Measurements from ENCODE around the gene PTGIS. TPM values are rescaled to one million over a fixed set of nuclear protein-coding genes. Genes with fewer than 3 reads are reported as not detected.

Gene PTGIS
- total RNA-seq, 1 experiment from 2014 or later: 20.0 TPM

- Histone ChIP-seq H2BK12ac (ENCODE audit: insufficient read length, low read depth, low read length) (no peak overlapping the region), H3K79me1 (ENCODE audit: insufficient read depth, low read depth, low read length, poor library complexity, severe bottlenecking) (no peaks in the 10 kb centered on the region), H3K14ac (ENCODE audit: insufficient read depth, low read length) (no peak overlapping the region), H3K27ac (ENCODE audit: insufficient read length, low read depth, low read length) (no peak overlapping the region), H4K91ac (ENCODE audit: insufficient read length, low read depth, low read length) (no peak overlapping the region), H2BK5ac (ENCODE audit: insufficient read length, low read length) (no peak overlapping the region), H4K5ac (ENCODE audit: insufficient read length, low read depth, low read length) (no peak overlapping the region), H4K8ac (replicated peaks; ENCODE audit: insufficient read length, low read depth, low read length) (no peak overlapping the region), H4K20me1 (ENCODE audit: control insufficient read depth, insufficient read depth, insufficient read length) (no peaks in the 10 kb centered on the region), H3K4ac (ENCODE audit: low read depth, low read length) (no peak overlapping the region), H2AFZ (ENCODE audit: low read length) (no peak overlapping the region), H3K56ac (ENCODE audit: insufficient read length, low read depth, low read length) (no peak overlapping the region), H3K9me3 (ENCODE audit: control insufficient read depth, low read depth, low read length) (no peaks in the 10 kb centered on the region), H3K18ac (ENCODE audit: insufficient read length, low read depth, low read length) (no peak overlapping the region), H3K4me2 (ENCODE audit: insufficient read depth, insufficient read length, low read length) (no peak overlapping the region), H2BK120ac (ENCODE audit: low read depth, low read length, poor library complexity, severe bottlenecking) (no peak overlapping the region), H2AK5ac (ENCODE audit: insufficient read length, low read length) (no peak overlapping the region), H3K27me3 (ENCODE audit: insufficient read depth, low read length) (no peaks in the 10 kb centered on the region), H3K23me2 (ENCODE audit: insufficient read length, low read depth, low read length, poor library complexity, severe bottlenecking) (no peaks in the 10 kb centered on the region), H3K79me2 (ENCODE audit: insufficient read depth, low read length) (no peaks in the 10 kb centered on the region; the same call in 1 of the 2 replicates), H3T11ph (ENCODE audit: low read length) (no peak overlapping the region), H2BK15ac (ENCODE audit: low read depth, low read length) (no peak overlapping the region), H2BK20ac (ENCODE audit: low read depth, low read length, poor library complexity, severe bottlenecking) (no peak overlapping the region), H3K23ac (ENCODE audit: insufficient read length, low read depth, low read length) (no peak overlapping the region), H3K4me1 (ENCODE audit: insufficient read depth, low read length) (peaks cover 2% of the 10 kb centered on the region; the same call in 1 of the 2 replicates), H3K9ac (ENCODE audit: extremely low read depth, insufficient read length, low read length) (no peak overlapping the region)
- Mint-ChIP-seq H3K4me3 (no peak overlapping the region), H3K27me3 (ENCODE audit: low read depth) (no peaks in the 10 kb centered on the region), H3K9me3 (peaks cover 10 to 16% of the 10 kb centered on the region in 2 experiments; a peak in 4 of 5 replicates), H3K27ac (peak overlapping the region in 2 of 3 experiments; percentile 7 to 10; a peak in 3 of 7 replicates), H3K36me3 (ENCODE audit: insufficient read depth in 1 of 3, low read depth in 3 of 3) (peaks cover 11 to 36% (median 19%) of the 10 kb centered on the region in 3 experiments), H3K4me1 (peaks cover 8 to 25% of the 10 kb centered on the region in 2 experiments)
- DNase-seq: no peak
- TF ChIP-seq CTCF (conservative IDR thresholded peaks at IDR 0.05): no peak
- no CpG with 5 or more reads among the region's 19 CpGs for WGBS (ENCODE audit: extremely low coverage, insufficient read length, low lambda C conversion rate)
These were observed 8.4 kb downstream of the PTGIS start for GRCh38 chr20:49559411-49560081.

Data from H9 (cell line).